ENCODE data around the gene EIF5A. TPM values are rescaled to one million over a fixed set of nuclear protein-coding genes. Genes with fewer than 3 reads are reported as not detected.

The EIF5A gene
- total and polyA plus RNA-seq, 9 of the 15 experiments (the other 6 are each of a cell fraction or from before 2014, with no cell fraction given), result 22.9 to 1,163 (median 772) TPM

GRCh38 chr17:7356072-7356549 lies 48.7 kb downstream of the EIF5A start (continued):
- TF ChIP-seq CEBPG (CRISPR knock-in tag; IDR thresholded peaks at IDR 0.05) (no peak), CEBPG (tag; conservative IDR thresholded peaks at IDR 0.05 in 1 of 2, IDR thresholded peaks at IDR 0.05 in 1 of 2) (no peak), TFAP4 (CRISPR knock-in tag; IDR thresholded peaks at IDR 0.05; ENCODE audit: borderline replicate concordance) (peak; percentile 77; the same call in 1 of the 2 replicates), SOX6 (IDR thresholded peaks at IDR 0.05) (no peak), TCF15 (CRISPR knock-in tag; IDR thresholded peaks at IDR 0.05) (no peak), FOS (IDR thresholded peaks at IDR 0.05; ENCODE audit: extremely low read depth, insufficient read length) (no peak), RUNX1 (IDR thresholded peaks at IDR 0.05; ENCODE audit: low read depth) (no peak), TAL1 (IDR thresholded peaks at IDR 0.05) (no peak), THAP7 (CRISPR knock-in tag; IDR thresholded peaks at IDR 0.05) (no peak), CBX3 (IDR thresholded peaks at IDR 0.05; ENCODE audit: borderline replicate concordance in 1 of 2, low read length in 2 of 2) (no peak), MAFF (IDR thresholded peaks at IDR 0.05; ENCODE audit: low read length) (no peak), CBFB (CRISPR knock-in tag; IDR thresholded peaks at IDR 0.05) (no peak), CCAR2 (IDR thresholded peaks at IDR 0.05; ENCODE audit: low read depth, low read length) (no peak), EP400 (IDR thresholded peaks at IDR 0.05) (no peak), ZKSCAN8 (CRISPR knock-in tag; IDR thresholded peaks at IDR 0.05) (no peak), ZNF395 (CRISPR knock-in tag; IDR thresholded peaks at IDR 0.05) (no peak), SMARCA5 (IDR thresholded peaks at IDR 0.05) (no peak), ZNF511 (CRISPR knock-in tag; IDR thresholded peaks at IDR 0.05) (no peak), KAT8 (IDR thresholded peaks at IDR 0.05; ENCODE audit: low read depth) (no peak), NKRF (IDR thresholded peaks at IDR 0.05; ENCODE audit: borderline replicate concordance) (no peak), HLTF (IDR thresholded peaks at IDR 0.05) (no peak), CTCFL (IDR thresholded peaks at IDR 0.05; ENCODE audit: borderline replicate concordance, insufficient read depth, low read depth, low read length, poor library complexity, severe bottlenecking) (peak; percentile 35)
